Gastrocnemius medialis (tissue), 4 donors: ENCODE data around the gene CA6. TPM values are rescaled to one million over a fixed set of nuclear protein-coding genes. Genes with fewer than 3 reads are reported as not detected.
"Not testable (repeated sequence)": the region's sequence is repeated elsewhere in the genome, so short reads cannot be mapped to it uniquely, and the experiment has no call there.

Source experiments
- ATAC-seq, 2 donors: fragments of 150-250 bp; one replicate each; pipeline ENCODE4 v1.9.1; 2016
- DNase-seq, 2 donors: peaks; one replicate each; pipeline ENCODE4 v3.0.0-alpha.2; 2019
- H3K27ac ChIP-seq, 4 donors: fragments of 200-600 bp; sonication (generic); 1 replicate in 1 of 4; 2 replicates in 3 of 4; pipeline ENCODE4 v1.5.1; 2016 to 2018; ENCODE audit warnings: mild to moderate bottlenecking in 2 of 4, moderate library complexity in 1 of 4
- H3K27me3 ChIP-seq, 3 donors: fragments of 200-600 bp; sonication (generic) in 2 of 3; 1 replicate in 1 of 3; 2 replicates in 2 of 3; pipeline versions ENCODE4 v1.5.1 to v1.6.0; 2016 to 2019; ENCODE audit warnings: mild to moderate bottlenecking in 1 of 3, moderate library complexity in 1 of 3
- H3K36me3 ChIP-seq, 2 donors: fragments of 200-600 bp; sonication (generic) in 1 of 2; one replicate each; pipeline ENCODE4 v1.5.1; 2017 to 2018
- H3K4me1 ChIP-seq, 2 donors: fragments of 200-600 bp; sonication (generic) in 1 of 2; one replicate each; pipeline ENCODE4 v1.5.1; 2016 to 2017; ENCODE audit warnings: mild to moderate bottlenecking in 2 of 2
- H3K4me3 ChIP-seq, 4 donors: fragments of 200-600 bp; sonication (generic) in 3 of 4; 1 replicate in 1 of 4; 2 replicates in 3 of 4; pipeline ENCODE4 v1.5.1; 2016 to 2019; ENCODE audit warnings: mild to moderate bottlenecking in 2 of 4
- H3K9me3 ChIP-seq, 3 donors: fragments of 200-600 bp; sonication (generic) in 2 of 3; 1 replicate in 1 of 3; 2 replicates in 2 of 3; pipeline ENCODE4 v1.5.1; 2016 to 2019
- CTCF ChIP-seq, 5 experiments: fragments of 450-650 bp in 3 of 5; fragments of 200-600 bp in 2 of 5; sonication (generic) in 2 of 5; IDR thresholded peaks in 4 of 5; conservative IDR thresholded peaks in 1 of 5; 1 replicate in 4 of 5; 2 replicates in 1 of 5; pipeline ENCODE4 v1.5.1; 2016 to 2019; ENCODE audit warnings: antibody characterized with exemption in 5 of 5, mild to moderate bottlenecking in 3 of 5, moderate library complexity in 3 of 5
- POLR2A ChIP-seq, 2 donors: fragments of 450-650 bp; IDR thresholded peaks; one replicate each; pipeline ENCODE4 v1.6.1; 2017; ENCODE audit warnings: antibody characterized with exemption in 2 of 2, mild to moderate bottlenecking in 2 of 2, moderate library complexity in 2 of 2
- in situ Hi-C, 4 donors: fragments of 200-750 bp; cut with MboI; loops; one replicate each; pipeline versions ENCODE4 v1.15.0 to v1.8.0; 2017; ENCODE audit warnings: low sequenced_read_pairs in 4 of 4
- intact Hi-C: fragments of 100-400 bp; cut with DNase I; formaldehyde crosslinking; loops from one replicate; pipeline ENCODE4 v1.15.1; 2023; ENCODE audit warnings: low total_unique reads
- total RNA-seq, 4 donors: library from RNA; depleted of rRNA; stranded (reverse); fragments of >200 nt; gene quantifications; one replicate each; pipeline versions ENCODE4 v1.1.0 to v1.2.3, GENCODE V29; 2016

Gene CA6
- total RNA-seq, 4 donors from 2014 or later, result not detected

- ATAC-seq, result no peak
Measured at GRCh38 chr1:8914466-8914865, 31.2 kb upstream of the CA6 start.

GRCh38 chr1:8915446-8915845 is 30.2 kb upstream of the CA6 start:
- ATAC-seq (no peak), DNase-seq (no peak)
- Histone ChIP-seq H3K36me3 (no peaks in the 10 kb centered on the region), H3K27me3 (no peaks in the 10 kb centered on the region), H3K4me1 (no peaks in the 10 kb centered on the region), H3K9me3 (no peaks in the 10 kb centered on the region), H3K4me3 (no peak overlapping the region), H3K27ac (no peak overlapping the region)
- intact Hi-C loops (loop anchor here (5.0 to 10.0 kb wide), 2 partner anchors 87 to 179 kb away; no protein-coding TSS in a partner anchor), in situ Hi-C loops (loop anchor here (5.0 to 25.0 kb wide), 4 partner anchors 69 to 272 kb away; no protein-coding TSS in a partner anchor)
- TF ChIP-seq CTCF (IDR thresholded peaks at IDR 0.05 in 4 of 5, conservative IDR thresholded peaks at IDR 0.05 in 1 of 5), result no peak
- TF ChIP-seq POLR2A (IDR thresholded peaks at IDR 0.05), result no peak

More at GRCh38 chr1:8914466-8914865, 31.2 kb upstream of the CA6 start:
- TF ChIP-seq CTCF (IDR thresholded peaks at IDR 0.05 in 4 of 5, conservative IDR thresholded peaks at IDR 0.05 in 1 of 5) (no peak), POLR2A (IDR thresholded peaks at IDR 0.05) (no peak)
- Histone ChIP-seq H3K27me3 (no peaks in the 10 kb centered on the region), H3K4me3 (no peak overlapping the region), H3K36me3 (no peaks in the 10 kb centered on the region), H3K27ac (no peak overlapping the region), H3K4me1 (no peaks in the 10 kb centered on the region), H3K9me3 (no peaks in the 10 kb centered on the region)
- intact Hi-C loops (loop anchor here (10.0 kb wide), 1 partner anchor 180 kb away; no protein-coding TSS in a partner anchor), in situ Hi-C loops (loop anchor here (10.0 to 25.0 kb wide), 3 partner anchors 70 to 273 kb away; no protein-coding TSS in a partner anchor)
- no peak for DNase-seq

GRCh38 chr1:8917536-8917935 is 28.1 kb upstream of the CA6 start:
- intact Hi-C loops, result loop anchor here (5.0 to 10.0 kb wide), 2 partner anchors 85 to 177 kb away; no protein-coding TSS in a partner anchor
- H3K27ac ChIP-seq, DNase-seq, H3K4me1 ChIP-seq, ATAC-seq, H3K36me3 ChIP-seq, H3K27me3 ChIP-seq, H3K9me3 ChIP-seq, H3K4me3 ChIP-seq: not testable (repeated sequence)
- in situ Hi-C loops, result loop anchor here (5.0 to 25.0 kb wide), 4 partner anchors 67 to 270 kb away; no protein-coding TSS in a partner anchor

GRCh38 chr1:8922962-8923361 is 22.7 kb upstream of the CA6 start:
- H3K36me3 ChIP-seq, result no peaks in the 10 kb centered on the region
- in situ Hi-C loops, result loop anchor here in 2 of 4 donors (25.0 kb wide), 1 partner anchor 264 kb away; no protein-coding TSS in a partner anchor
- no peak overlapping the region for H3K27ac ChIP-seq
- H3K27me3 ChIP-seq, result no peaks in the 10 kb centered on the region
- no peak overlapping the region for H3K4me3 ChIP-seq
- DNase-seq, result no peak
- TF ChIP-seq POLR2A (IDR thresholded peaks at IDR 0.05), result no peak
- H3K9me3 ChIP-seq, result no peaks in the 10 kb centered on the region
- no peaks in the 10 kb centered on the region for H3K4me1 ChIP-seq
- ATAC-seq, result no peak
- intact Hi-C loops, result no loop called here

- H3K27ac ChIP-seq, result no peak overlapping the region
- no peak for ATAC-seq
- in situ Hi-C loops, result no loop called here
- H3K4me3 ChIP-seq, result no peak overlapping the region
- no peaks in the 10 kb centered on the region for H3K27me3 ChIP-seq
- intact Hi-C loops, result no loop called here
- no peak for TF ChIP-seq CTCF (IDR thresholded peaks at IDR 0.05 in 4 of 5, conservative IDR thresholded peaks at IDR 0.05 in 1 of 5)
- no peak for TF ChIP-seq POLR2A (IDR thresholded peaks at IDR 0.05)
- H3K9me3 ChIP-seq, result no peaks in the 10 kb centered on the region
- DNase-seq, result no peak
- no peaks in the 10 kb centered on the region for H3K4me1 ChIP-seq
- H3K36me3 ChIP-seq, result no peaks in the 10 kb centered on the region
Measured at GRCh38 chr1:8925406-8925805, 20.3 kb upstream of the CA6 start.

GRCh38 chr1:8925960-8926359 is 19.7 kb upstream of the CA6 start:
- Histone ChIP-seq H3K27ac (no peak overlapping the region), H3K27me3 (no peaks in the 10 kb centered on the region), H3K4me3 (no peak overlapping the region), H3K4me1 (no peaks in the 10 kb centered on the region), H3K9me3 (no peaks in the 10 kb centered on the region), H3K36me3 (no peaks in the 10 kb centered on the region)
- ATAC-seq (no peak), DNase-seq (no peak)
- in situ Hi-C loops (no loop called here), intact Hi-C loops (no loop called here)
- TF ChIP-seq POLR2A (IDR thresholded peaks at IDR 0.05), result no peak
- no peak for TF ChIP-seq CTCF (IDR thresholded peaks at IDR 0.05 in 4 of 5, conservative IDR thresholded peaks at IDR 0.05 in 1 of 5)
